Suprapubic skin (tissue), 4 donors: ENCODE data around the gene MYL3.

Experiments used
- CTCF ChIP-seq, 2 donors: fragments of 200-600 bp in 1 of 2; fragments of 450-650 bp in 1 of 2; sonication (generic) in 1 of 2; IDR thresholded peaks; one replicate each; pipeline ENCODE4 v1.5.1; 2016 to 2019; ENCODE audit warnings: antibody characterized with exemption in 2 of 2, mild to moderate bottlenecking in 1 of 2, moderate library complexity in 1 of 2
- POLR2A ChIP-seq, 2 donors: fragments of 450-650 bp; IDR thresholded peaks; one replicate each; pipeline ENCODE4 v1.6.1; 2017; ENCODE audit warnings: antibody characterized with exemption in 2 of 2, mild to moderate bottlenecking in 2 of 2, moderate library complexity in 2 of 2
- POLR2AphosphoS5 ChIP-seq, 3 donors: sonication (generic); formaldehyde crosslinking; IDR thresholded peaks; one replicate each; pipeline ENCODE4 v1.6.1; 2017; ENCODE audit warnings: antibody characterized with exemption in 3 of 3

- TF ChIP-seq POLR2AphosphoS5 (IDR thresholded peaks at IDR 0.05) = no peak
- TF ChIP-seq POLR2A (IDR thresholded peaks at IDR 0.05) = no peak
- TF ChIP-seq CTCF (IDR thresholded peaks at IDR 0.05) = no peak
Observed at GRCh38 chr3:46883830-46884185, 20.6 kb upstream of the MYL3 start.
